H1 (cell line): ENCODE results near the gene ADTRP. TPM values are rescaled to one million over a fixed set of nuclear protein-coding genes. Genes with fewer than 3 reads are reported as not detected.

Experiments used
- CBX8 ChIP-seq: fragments of 300-800, 300-1000 bp; sonication (generic); IDR thresholded peaks from 2 replicates; pipeline ENCODE4 v1.7.1; 2016; ENCODE audit warnings: low read depth, low read length, borderline replicate concordance
- polyA plus RNA-seq, 7 experiments: library from polyadenylated mRNA; depleted of rRNA in 3 of 7; stranded (reverse) in 5 of 7; unstranded in 2 of 7; fragments of >200 nt in 5 of 7; fragments of 200-250 nt in 2 of 7; gene quantifications; 1 replicate in 5 of 7; 2 replicates in 1 of 7; 4 replicates in 1 of 7; pipeline versions ENCODE4 v1.2.1 to v1.2.3, GENCODE V29; 2011 to 2013; ENCODE audit warnings: missing spikeins in 2 of 7, mixed read lengths in 2 of 7
- total RNA-seq: library from RNA; stranded (reverse); fragmentation: NEBNext Ultra II Directional; extraction: Animal tissue kit (Norgen Biotek cat#: 25700); gene quantifications from 2 replicates; pipeline ENCODE4 v1.2.1, GENCODE V29; 2021

The ADTRP gene
- total and polyA plus RNA-seq, 2 of the 8 experiments (the other 6 are each of a cell fraction or from before 2014, with no cell fraction given) = 0.08 to 0.45 TPM

- TF ChIP-seq CBX8 = no peak
- TF ChIP-seq, all 59 proteins: peak for 0
Measured at GRCh38 chr6:11734861-11735613, 43.6 kb downstream of the ADTRP start (continued).
